Suprapubic skin (tissue), 4 donors: ENCODE measurements around the gene PXT1.

Experiments
- POLR2A ChIP-seq, 2 donors: fragments of 450-650 bp; IDR thresholded peaks; one replicate each; pipeline ENCODE4 v1.6.1; 2017; ENCODE audit warnings: antibody characterized with exemption in 2 of 2, mild to moderate bottlenecking in 2 of 2, moderate library complexity in 2 of 2
- POLR2AphosphoS5 ChIP-seq, 3 donors: sonication (generic); formaldehyde crosslinking; IDR thresholded peaks; one replicate each; pipeline ENCODE4 v1.6.1; 2017; ENCODE audit warnings: antibody characterized with exemption in 3 of 3
- TF ChIP-seq, protein P1 (sequence below), 2 donors: fragments of 200-600 bp in 1 of 2; fragments of 450-650 bp in 1 of 2; sonication (generic) in 1 of 2; IDR thresholded peaks; one replicate each; pipeline ENCODE4 v1.5.1; 2016 to 2019; ENCODE audit warnings: antibody characterized with exemption in 2 of 2, mild to moderate bottlenecking in 1 of 2, moderate library complexity in 1 of 2

DNA sequence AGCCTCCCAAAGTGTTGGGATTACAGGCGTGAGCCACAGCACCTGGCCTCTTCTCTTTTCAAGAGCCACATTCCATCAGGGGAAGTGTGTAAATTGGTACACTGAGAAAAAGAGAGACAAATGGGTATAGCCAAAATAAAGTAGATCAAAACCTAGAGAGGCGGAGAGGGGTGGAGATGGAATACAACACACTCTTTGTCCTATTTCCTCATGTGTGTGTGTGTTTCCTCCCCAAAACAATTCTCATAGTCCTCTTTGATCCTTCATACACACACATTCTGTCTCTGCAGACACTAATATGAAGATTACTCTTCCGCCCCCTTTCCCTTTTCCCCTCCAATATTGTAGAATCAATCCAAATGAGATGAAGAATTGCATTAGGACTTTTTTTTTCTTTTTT is 16.0 kb downstream of the PXT1 start:
- no peak for TF ChIP-seq POLR2A (IDR thresholded peaks at IDR 0.05)
- TF ChIP-seq, protein P1, sequence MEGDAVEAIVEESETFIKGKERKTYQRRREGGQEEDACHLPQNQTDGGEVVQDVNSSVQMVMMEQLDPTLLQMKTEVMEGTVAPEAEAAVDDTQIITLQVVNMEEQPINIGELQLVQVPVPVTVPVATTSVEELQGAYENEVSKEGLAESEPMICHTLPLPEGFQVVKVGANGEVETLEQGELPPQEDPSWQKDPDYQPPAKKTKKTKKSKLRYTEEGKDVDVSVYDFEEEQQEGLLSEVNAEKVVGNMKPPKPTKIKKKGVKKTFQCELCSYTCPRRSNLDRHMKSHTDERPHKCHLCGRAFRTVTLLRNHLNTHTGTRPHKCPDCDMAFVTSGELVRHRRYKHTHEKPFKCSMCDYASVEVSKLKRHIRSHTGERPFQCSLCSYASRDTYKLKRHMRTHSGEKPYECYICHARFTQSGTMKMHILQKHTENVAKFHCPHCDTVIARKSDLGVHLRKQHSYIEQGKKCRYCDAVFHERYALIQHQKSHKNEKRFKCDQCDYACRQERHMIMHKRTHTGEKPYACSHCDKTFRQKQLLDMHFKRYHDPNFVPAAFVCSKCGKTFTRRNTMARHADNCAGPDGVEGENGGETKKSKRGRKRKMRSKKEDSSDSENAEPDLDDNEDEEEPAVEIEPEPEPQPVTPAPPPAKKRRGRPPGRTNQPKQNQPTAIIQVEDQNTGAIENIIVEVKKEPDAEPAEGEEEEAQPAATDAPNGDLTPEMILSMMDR (IDR thresholded peaks at IDR 0.05): no peak
- TF ChIP-seq POLR2AphosphoS5 (IDR thresholded peaks at IDR 0.05): no peak
